HG03095 (cell line): ENCODE results near the gene CLCA4.
A peak's percentile ranks its signal among the peaks of the same experiment; 100 is the strongest.

Experiments
- ATAC-seq: cut with Tn5 transposase; IDR thresholded peaks from one replicate; pipeline ENCODE4 v1.9.1; 2021; ENCODE audit warnings: moderate library complexity; ENCODE audit not compliant: unreplicated experiment

The CLCA4 gene, protein sequence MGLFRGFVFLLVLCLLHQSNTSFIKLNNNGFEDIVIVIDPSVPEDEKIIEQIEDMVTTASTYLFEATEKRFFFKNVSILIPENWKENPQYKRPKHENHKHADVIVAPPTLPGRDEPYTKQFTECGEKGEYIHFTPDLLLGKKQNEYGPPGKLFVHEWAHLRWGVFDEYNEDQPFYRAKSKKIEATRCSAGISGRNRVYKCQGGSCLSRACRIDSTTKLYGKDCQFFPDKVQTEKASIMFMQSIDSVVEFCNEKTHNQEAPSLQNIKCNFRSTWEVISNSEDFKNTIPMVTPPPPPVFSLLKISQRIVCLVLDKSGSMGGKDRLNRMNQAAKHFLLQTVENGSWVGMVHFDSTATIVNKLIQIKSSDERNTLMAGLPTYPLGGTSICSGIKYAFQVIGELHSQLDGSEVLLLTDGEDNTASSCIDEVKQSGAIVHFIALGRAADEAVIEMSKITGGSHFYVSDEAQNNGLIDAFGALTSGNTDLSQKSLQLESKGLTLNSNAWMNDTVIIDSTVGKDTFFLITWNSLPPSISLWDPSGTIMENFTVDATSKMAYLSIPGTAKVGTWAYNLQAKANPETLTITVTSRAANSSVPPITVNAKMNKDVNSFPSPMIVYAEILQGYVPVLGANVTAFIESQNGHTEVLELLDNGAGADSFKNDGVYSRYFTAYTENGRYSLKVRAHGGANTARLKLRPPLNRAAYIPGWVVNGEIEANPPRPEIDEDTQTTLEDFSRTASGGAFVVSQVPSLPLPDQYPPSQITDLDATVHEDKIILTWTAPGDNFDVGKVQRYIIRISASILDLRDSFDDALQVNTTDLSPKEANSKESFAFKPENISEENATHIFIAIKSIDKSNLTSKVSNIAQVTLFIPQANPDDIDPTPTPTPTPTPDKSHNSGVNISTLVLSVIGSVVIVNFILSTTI

DNA sequence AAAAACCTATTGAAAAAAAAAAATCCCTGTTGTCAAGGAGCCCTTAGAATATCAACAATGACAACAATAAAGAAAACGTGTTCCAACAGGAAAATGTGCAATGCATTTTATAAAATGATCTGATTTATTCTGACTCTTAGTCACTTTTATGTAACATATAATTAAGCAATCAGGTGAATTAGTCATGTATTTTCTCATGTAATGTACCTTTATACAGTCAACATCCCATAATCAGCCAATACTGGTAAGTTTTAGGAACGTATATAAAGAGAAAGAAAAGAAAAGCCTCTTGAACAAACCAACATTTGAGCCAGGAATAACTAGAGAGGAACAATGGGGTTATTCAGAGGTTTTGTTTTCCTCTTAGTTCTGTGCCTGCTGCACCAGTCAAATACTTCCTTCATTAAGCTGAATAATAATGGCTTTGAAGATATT, at the start of gene CLCA4:
CLCA4 (plus strand) TSS at position 292 of the 435 bp plus-strand sequence; CDS start at position 334, 42 bp downstream.
- ATAC-seq: no peak

GRCh38 chr1:86498281-86498680, 48.6 kb upstream of the CLCA4 start:
- no peak for ATAC-seq

DNA sequence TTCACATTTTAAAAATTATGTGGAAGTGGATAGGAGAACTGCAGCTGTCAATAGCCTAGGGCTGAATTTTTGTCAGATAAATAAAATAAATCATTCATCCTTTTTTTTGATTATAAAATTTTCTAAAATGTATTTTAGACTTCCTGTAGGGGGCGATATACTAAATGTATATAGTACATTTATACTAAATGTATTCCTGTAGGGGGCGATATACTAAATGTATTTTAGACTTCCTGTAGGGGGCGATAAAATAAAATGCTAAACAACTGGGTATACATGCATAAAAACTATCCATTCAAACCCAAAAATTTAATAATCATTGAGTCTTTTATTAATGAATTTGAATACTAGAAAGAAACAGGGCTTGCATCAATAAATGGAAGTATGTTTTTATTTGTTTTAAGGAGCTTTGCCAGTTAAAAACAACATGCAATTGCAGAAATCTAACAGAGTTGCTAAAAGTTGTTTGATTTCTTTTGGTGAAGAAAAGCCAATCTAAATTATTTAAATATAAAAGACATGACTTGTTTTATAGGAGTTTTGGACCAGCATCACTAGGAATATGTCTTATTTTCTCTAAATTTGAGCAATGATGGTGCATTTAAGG, 46.8 kb upstream of the CLCA4 start:
- ATAC-seq: peak; percentile 53

GRCh38 chr1:86500714-86501113, 46.2 kb upstream of the CLCA4 start:
- no peak for ATAC-seq

DNA sequence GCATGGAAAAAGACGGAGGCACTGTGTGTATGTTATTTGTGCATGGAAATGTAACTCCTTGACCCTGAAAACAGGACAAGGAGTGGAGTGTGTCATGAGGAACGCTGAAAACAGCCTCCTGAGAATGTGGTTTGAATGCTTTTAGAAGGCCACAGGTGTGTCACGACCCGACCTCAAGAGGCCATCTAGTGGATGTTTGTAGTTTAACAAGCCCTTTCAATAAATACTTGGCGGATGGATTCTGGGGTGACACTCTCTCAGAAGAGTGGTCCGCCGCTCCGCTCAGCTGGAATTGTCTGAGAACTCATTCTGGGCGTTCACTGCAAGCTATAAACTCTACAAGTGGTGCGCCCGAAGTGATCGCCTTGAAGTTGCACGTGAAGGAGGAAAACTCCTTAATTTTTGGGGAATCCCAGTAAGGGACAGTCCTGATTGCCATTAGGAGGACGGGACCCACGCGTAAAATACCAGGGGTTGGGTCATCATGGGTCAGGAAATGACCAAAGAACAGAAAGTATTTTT, 44.7 kb upstream of the CLCA4 start:
- peak; percentile 68 for ATAC-seq

- ATAC-seq: no peak
These were observed 44.0 kb upstream of the CLCA4 start for GRCh38 chr1:86502721-86503405.

DNA sequence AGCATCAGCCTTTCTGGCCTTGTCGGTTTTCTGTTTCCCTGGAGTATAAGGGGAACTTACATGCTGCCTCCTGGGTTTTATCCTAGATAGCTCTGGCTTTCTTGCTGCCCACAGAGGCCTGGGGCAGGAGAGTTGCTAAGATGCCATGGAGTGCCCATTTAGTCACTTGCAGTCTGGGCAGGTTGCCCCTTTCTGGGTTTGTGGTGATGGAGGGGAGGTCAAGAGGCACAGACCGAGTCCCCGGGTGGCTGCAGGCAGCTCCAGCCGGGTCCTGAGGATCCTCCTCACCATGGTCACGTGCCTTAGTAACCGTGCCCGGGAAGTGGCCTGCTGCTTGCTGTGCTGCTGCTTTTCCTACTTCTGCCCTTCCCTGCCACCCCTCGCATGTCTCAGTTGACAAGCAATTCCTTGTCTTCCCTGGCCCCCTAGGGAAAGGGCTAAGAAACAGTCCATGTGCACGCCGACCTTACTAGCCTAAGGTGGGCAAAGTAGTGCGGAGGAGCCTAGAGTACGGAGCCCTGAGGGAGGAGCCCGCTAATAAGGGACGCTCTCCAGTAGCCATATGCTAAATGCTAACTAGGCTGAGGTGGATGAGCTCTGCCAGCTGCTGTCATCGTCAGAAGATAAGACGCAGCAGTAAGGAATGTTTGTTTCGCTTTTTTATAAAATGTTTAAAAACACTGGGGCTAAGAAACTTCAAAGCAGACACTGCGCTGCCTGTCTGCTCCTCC, 43.3 kb upstream of the CLCA4 start:
- ATAC-seq: no peak

DNA sequence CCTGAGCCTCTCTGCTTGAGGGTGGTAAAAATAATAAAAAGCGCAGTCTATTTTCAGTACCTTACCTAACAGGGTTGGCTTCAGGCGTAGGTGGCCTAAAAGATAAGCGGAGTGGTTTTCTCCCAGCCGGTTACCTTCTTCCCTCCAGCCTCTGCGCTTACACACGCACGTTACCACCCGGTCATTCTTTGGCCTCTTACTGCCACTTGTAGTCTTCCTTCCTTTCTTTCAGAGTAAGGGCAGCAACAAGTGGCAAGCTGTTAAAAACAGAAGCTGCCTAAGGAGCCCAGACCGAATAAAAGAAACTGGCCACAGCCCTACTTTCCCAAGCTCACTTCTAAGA, 42.8 kb upstream of the CLCA4 start:
- ATAC-seq: no peak

GRCh38 chr1:86504895-86505563, 41.8 kb upstream of the CLCA4 start:
- no peak for ATAC-seq

- ATAC-seq: no peak
These were observed 41.3 kb upstream of the CLCA4 start for GRCh38 chr1:86505564-86505902.

DNA sequence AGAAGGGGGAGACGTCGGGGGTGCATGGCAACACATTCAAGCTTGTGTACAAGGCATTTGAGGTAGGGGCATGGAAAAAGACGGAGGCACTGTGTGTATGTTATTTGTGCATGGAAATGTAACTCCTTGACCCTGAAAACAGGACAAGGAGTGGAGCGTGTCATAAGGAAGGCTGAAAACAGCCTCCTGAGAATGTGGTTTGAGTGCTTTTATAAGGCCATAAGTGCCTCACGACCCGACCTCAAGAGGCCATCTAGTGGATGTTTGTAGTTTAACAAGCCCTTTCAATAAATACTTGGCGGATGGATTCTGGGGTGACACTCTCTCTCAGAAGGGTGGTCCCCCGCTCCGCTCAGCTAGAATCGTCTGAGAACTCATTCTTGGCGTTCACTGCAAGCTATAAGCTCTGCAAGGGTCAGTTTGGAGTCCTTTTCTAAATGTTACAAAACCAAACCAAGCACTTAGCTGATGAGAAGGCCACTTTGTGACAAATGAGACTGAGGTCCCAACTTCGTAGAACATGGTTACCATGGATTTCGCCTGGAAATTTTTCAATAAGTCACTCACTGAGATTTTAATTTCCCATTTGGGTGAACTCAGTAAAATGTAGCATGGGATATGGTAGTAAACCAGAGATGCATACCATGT, 38.8 kb upstream of the CLCA4 start:
- peak; percentile 66 for ATAC-seq

- no peak for ATAC-seq
These were observed 38.3 kb upstream of the CLCA4 start for GRCh38 chr1:86508583-86508969.

GRCh38 chr1:86515597-86515996, 31.3 kb upstream of the CLCA4 start:
- no peak for ATAC-seq

- ATAC-seq: no peak
These were observed 30.5 kb upstream of the CLCA4 start for GRCh38 chr1:86516335-86516734.

DNA sequence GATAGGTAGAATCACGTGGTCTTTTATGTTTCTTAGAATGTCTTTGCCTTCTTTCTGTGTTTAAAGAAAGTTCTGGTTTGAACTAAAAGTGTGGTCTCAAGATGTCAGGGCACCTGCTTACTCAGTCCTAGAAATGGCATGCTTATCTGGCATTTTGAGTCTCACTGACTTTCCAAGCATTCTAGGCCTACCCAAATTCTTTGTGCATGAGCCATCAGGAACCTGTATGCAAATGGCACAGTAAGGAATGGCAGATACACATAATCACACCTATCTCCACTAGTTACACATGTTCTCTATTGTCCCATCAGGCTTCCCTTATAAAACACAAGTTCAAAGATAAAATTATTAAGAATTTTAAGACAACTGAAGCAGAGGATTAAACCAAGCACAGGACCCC, 29.5 kb upstream of the CLCA4 start:
- no peak for ATAC-seq

DNA sequence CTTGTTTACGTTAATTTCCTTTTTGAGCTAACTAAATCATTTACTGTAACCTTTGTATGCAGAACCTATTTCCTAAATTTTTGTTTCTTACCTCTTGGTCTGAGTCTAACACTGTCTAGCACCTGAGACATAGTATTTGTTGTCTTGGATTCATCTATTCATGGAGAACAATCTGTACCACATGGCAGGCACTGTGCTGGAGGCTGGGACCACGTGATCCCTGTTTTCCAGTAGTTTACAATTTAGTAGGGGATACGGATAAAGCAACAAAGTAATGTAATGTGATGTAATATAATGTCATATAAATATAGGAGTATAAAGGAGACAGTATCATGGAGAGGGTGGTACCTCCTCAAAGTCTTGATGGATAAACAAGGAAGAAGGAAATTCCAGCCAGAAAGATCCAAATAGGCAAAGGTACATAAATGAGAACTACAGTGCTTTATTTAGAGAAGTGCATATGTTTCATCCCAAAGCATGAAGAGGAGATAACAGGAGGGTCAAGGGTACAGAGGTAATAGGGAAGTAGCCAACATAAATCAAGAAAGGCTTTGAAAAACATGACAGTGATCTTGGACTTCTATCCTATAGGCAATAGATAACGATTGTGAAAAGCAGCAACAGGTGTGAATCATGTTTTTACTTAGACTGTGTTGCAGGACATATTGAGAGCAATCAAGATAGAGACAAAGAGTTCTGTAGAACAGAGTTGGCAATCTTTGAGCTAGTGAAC, 25.9 kb upstream of the CLCA4 start:
- no peak for ATAC-seq

DNA sequence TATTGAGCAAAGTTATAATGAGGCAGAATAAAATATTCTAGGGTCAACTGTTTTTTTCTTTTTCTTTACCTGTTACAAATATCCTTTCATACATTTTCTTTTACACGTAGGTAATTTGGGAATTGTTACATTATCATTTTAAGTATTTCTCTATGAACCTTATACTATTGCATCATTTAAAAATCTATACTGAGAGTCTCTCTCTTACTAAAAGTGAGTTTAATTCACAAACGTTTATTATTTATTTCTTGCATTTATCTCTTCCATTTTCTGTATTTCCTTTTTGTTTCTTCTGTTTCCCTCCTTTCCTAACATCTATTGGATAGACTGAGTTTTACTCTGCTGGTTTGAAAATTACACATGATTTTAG, 25.4 kb upstream of the CLCA4 start:
- ATAC-seq: no peak

GRCh38 chr1:86522240-86522639, 24.6 kb upstream of the CLCA4 start:
- no peak for ATAC-seq
